Activated naive CD8-positive, alpha-beta T cell treated with anti-CD3 and anti-CD28 coated beads, Interleukin-2, amount 50 U/mL, for 24 hours (primary cell): ENCODE results near the gene FOXN3.

Source experiments
- ATAC-seq: fragments of 150-1000 bp; cut with Tn5 transposase; one replicate; pipeline ENCODE4 v1.10.0; 2021
- DNase-seq: peaks from one replicate; pipeline ENCODE4 v3.0.0; 2021
- H3K27ac Mint-ChIP-seq: one replicate; pipeline ENCODE4 v1.8.0; 2021; ENCODE audit warnings: mild to moderate bottlenecking, mixed read lengths
- H3K27me3 Mint-ChIP-seq: one replicate; pipeline ENCODE4 v1.8.0; 2021; ENCODE audit warnings: mixed read lengths
- H3K36me3 Mint-ChIP-seq: one replicate; pipeline ENCODE4 v1.8.0; 2021; ENCODE audit warnings: low read depth, mixed read lengths
- H3K4me1 Mint-ChIP-seq: one replicate; pipeline ENCODE4 v1.8.0; 2021; ENCODE audit warnings: mixed read lengths
- H3K4me3 Mint-ChIP-seq: one replicate; pipeline ENCODE4 v1.8.0; 2021; ENCODE audit warnings: mild to moderate bottlenecking, moderate library complexity, mixed read lengths
- H3K9me3 Mint-ChIP-seq: one replicate; pipeline ENCODE4 v1.8.0; 2021; ENCODE audit warnings: mixed read lengths

The FOXN3 gene

GRCh38 chr14:89247457-89248122 is 169.4 kb downstream of the FOXN3 start:
- ATAC-seq (no peak), DNase-seq (no peak)
- Mint-ChIP-seq H3K27me3 (no peaks in the 10 kb centered on the region), H3K36me3 (peaks cover 34% of the 10 kb centered on the region), H3K27ac (no peak overlapping the region), H3K9me3 (peaks cover 6% of the 10 kb centered on the region), H3K4me1 (peaks cover 61% of the 10 kb centered on the region), H3K4me3 (no peak overlapping the region)

GRCh38 chr14:89246290-89246689 is 170.7 kb downstream of the FOXN3 start:
- DNase-seq: no peak
- H3K9me3 Mint-ChIP-seq: peaks cover 6% of the 10 kb centered on the region
- ATAC-seq: peak; percentile 32
- peaks cover 27% of the 10 kb centered on the region for H3K36me3 Mint-ChIP-seq
- peaks cover 67% of the 10 kb centered on the region for H3K4me1 Mint-ChIP-seq
- no peaks in the 10 kb centered on the region for H3K27me3 Mint-ChIP-seq
- H3K27ac Mint-ChIP-seq: no peak overlapping the region
- no peak overlapping the region for H3K4me3 Mint-ChIP-seq

- Mint-ChIP-seq H3K4me1 (peaks cover 67% of the 10 kb centered on the region), H3K9me3 (peaks cover 4% of the 10 kb centered on the region), H3K36me3 (peaks cover 23% of the 10 kb centered on the region), H3K27me3 (no peaks in the 10 kb centered on the region), H3K27ac (no peak overlapping the region), H3K4me3 (no peak overlapping the region)
- DNase-seq (no peak), ATAC-seq (peak; percentile 72)
Measured at GRCh38 chr14:89245802-89246201, 171.2 kb downstream of the FOXN3 start.

GRCh38 chr14:89244720-89245119 is 172.3 kb downstream of the FOXN3 start:
- DNase-seq (no peak), ATAC-seq (no peak)
- H3K4me1 Mint-ChIP-seq: peaks cover 68% of the 10 kb centered on the region
- peaks cover 13% of the 10 kb centered on the region for H3K36me3 Mint-ChIP-seq
- H3K9me3 Mint-ChIP-seq: no peaks in the 10 kb centered on the region
- H3K27ac Mint-ChIP-seq: peak overlapping the region; percentile 34
- no peaks in the 10 kb centered on the region for H3K27me3 Mint-ChIP-seq
- H3K4me3 Mint-ChIP-seq: no peak overlapping the region

GRCh38 chr14:89243741-89244140 is 173.3 kb downstream of the FOXN3 start:
- no peaks in the 10 kb centered on the region for H3K27me3 Mint-ChIP-seq
- H3K27ac Mint-ChIP-seq: no peak overlapping the region
- peaks cover 10% of the 10 kb centered on the region for H3K36me3 Mint-ChIP-seq
- H3K4me3 Mint-ChIP-seq: no peak overlapping the region
- ATAC-seq (no peak), DNase-seq (no peak)
- peaks cover 66% of the 10 kb centered on the region for H3K4me1 Mint-ChIP-seq
- no peaks in the 10 kb centered on the region for H3K9me3 Mint-ChIP-seq

- H3K4me1 Mint-ChIP-seq: peaks cover 66% of the 10 kb centered on the region
- H3K27me3 Mint-ChIP-seq: no peaks in the 10 kb centered on the region
- peaks cover 10% of the 10 kb centered on the region for H3K36me3 Mint-ChIP-seq
- no peak overlapping the region for H3K27ac Mint-ChIP-seq
- no peak for DNase-seq
- ATAC-seq: no peak
- H3K4me3 Mint-ChIP-seq: no peak overlapping the region
- H3K9me3 Mint-ChIP-seq: no peaks in the 10 kb centered on the region
Measured at GRCh38 chr14:89243286-89243685, 173.7 kb downstream of the FOXN3 start.

GRCh38 chr14:89242652-89243279 is 174.3 kb downstream of the FOXN3 start:
- no peak overlapping the region for H3K4me3 Mint-ChIP-seq
- DNase-seq: no peak
- no peaks in the 10 kb centered on the region for H3K9me3 Mint-ChIP-seq
- ATAC-seq: no peak
- H3K36me3 Mint-ChIP-seq: peaks cover 12% of the 10 kb centered on the region
- peaks cover 64% of the 10 kb centered on the region for H3K4me1 Mint-ChIP-seq
- no peak overlapping the region for H3K27ac Mint-ChIP-seq
- H3K27me3 Mint-ChIP-seq: no peaks in the 10 kb centered on the region

GRCh38 chr14:89241934-89242651 is 174.9 kb downstream of the FOXN3 start:
- H3K4me1 Mint-ChIP-seq: peaks cover 66% of the 10 kb centered on the region
- ATAC-seq: no peak

GRCh38 chr14:89241257-89241656 is 175.8 kb downstream of the FOXN3 start:
- H3K27me3 Mint-ChIP-seq: no peaks in the 10 kb centered on the region
- H3K27ac Mint-ChIP-seq: no peak overlapping the region
- H3K4me3 Mint-ChIP-seq: no peak overlapping the region
- peaks cover 4% of the 10 kb centered on the region for H3K9me3 Mint-ChIP-seq
- ATAC-seq: no peak
- DNase-seq: no peak
- peaks cover 58% of the 10 kb centered on the region for H3K4me1 Mint-ChIP-seq
- peaks cover 19% of the 10 kb centered on the region for H3K36me3 Mint-ChIP-seq

More at GRCh38 chr14:89241934-89242651, 174.9 kb downstream of the FOXN3 start:
- no peak overlapping the region for H3K27ac Mint-ChIP-seq
- H3K27me3 Mint-ChIP-seq: no peaks in the 10 kb centered on the region
- peaks cover 18% of the 10 kb centered on the region for H3K36me3 Mint-ChIP-seq
- DNase-seq: no peak
- H3K4me3 Mint-ChIP-seq: no peak overlapping the region
- no peaks in the 10 kb centered on the region for H3K9me3 Mint-ChIP-seq

GRCh38 chr14:89240414-89240813 is 176.6 kb downstream of the FOXN3 start:
- peaks cover 23% of the 10 kb centered on the region for H3K36me3 Mint-ChIP-seq
- no peak for DNase-seq
- no peak overlapping the region for H3K4me3 Mint-ChIP-seq
- H3K27me3 Mint-ChIP-seq: no peaks in the 10 kb centered on the region
- peaks cover 4% of the 10 kb centered on the region for H3K9me3 Mint-ChIP-seq
- H3K27ac Mint-ChIP-seq: no peak overlapping the region
- peaks cover 51% of the 10 kb centered on the region for H3K4me1 Mint-ChIP-seq
- ATAC-seq: peak; percentile 28

GRCh38 chr14:89239023-89239422 is 178.0 kb downstream of the FOXN3 start:
- no peak for ATAC-seq

GRCh38 chr14:89237921-89238529 is 179.0 kb downstream of the FOXN3 start:
- Mint-ChIP-seq H3K9me3 (peaks cover 4% of the 10 kb centered on the region), H3K36me3 (peaks cover 29% of the 10 kb centered on the region), H3K27ac (peak overlapping the region; percentile 9), H3K4me3 (no peak overlapping the region), H3K27me3 (no peaks in the 10 kb centered on the region), H3K4me1 (peaks cover 45% of the 10 kb centered on the region)
- no peak for DNase-seq
- no peak for ATAC-seq

More at GRCh38 chr14:89239023-89239422, 178.0 kb downstream of the FOXN3 start:
- Mint-ChIP-seq H3K36me3 (peaks cover 27% of the 10 kb centered on the region), H3K27me3 (no peaks in the 10 kb centered on the region), H3K27ac (no peak overlapping the region), H3K4me1 (peaks cover 43% of the 10 kb centered on the region), H3K4me3 (no peak overlapping the region), H3K9me3 (peaks cover 4% of the 10 kb centered on the region)
- no peak for DNase-seq

- no peak for ATAC-seq
- DNase-seq: no peak
- H3K4me3 Mint-ChIP-seq: no peak overlapping the region
- H3K9me3 Mint-ChIP-seq: peaks cover 4% of the 10 kb centered on the region
- peaks cover 30% of the 10 kb centered on the region for H3K36me3 Mint-ChIP-seq
- H3K27me3 Mint-ChIP-seq: no peaks in the 10 kb centered on the region
- no peak overlapping the region for H3K27ac Mint-ChIP-seq
- H3K4me1 Mint-ChIP-seq: peaks cover 45% of the 10 kb centered on the region
Measured at GRCh38 chr14:89236851-89237250, 180.2 kb downstream of the FOXN3 start.

GRCh38 chr14:89233184-89233583 is 183.8 kb downstream of the FOXN3 start:
- no peaks in the 10 kb centered on the region for H3K27me3 Mint-ChIP-seq
- no peak for DNase-seq
- no peak overlapping the region for H3K4me3 Mint-ChIP-seq
- H3K9me3 Mint-ChIP-seq: peaks cover 4% of the 10 kb centered on the region
- peaks cover 36% of the 10 kb centered on the region for H3K36me3 Mint-ChIP-seq
- peak; percentile 43 for ATAC-seq
- H3K27ac Mint-ChIP-seq: peak overlapping the region; percentile 52
- peaks cover 43% of the 10 kb centered on the region for H3K4me1 Mint-ChIP-seq
